GM12864 (cell line): ENCODE results near the gene IGBP1.

Source experiments
- DNase-seq: peaks from one replicate; pipeline ENCODE4 v3.0.0-alpha.2; 2011; ENCODE audit warnings: low read depth
- H3K4me3 ChIP-seq: 2 replicates; pipeline ENCODE4 v1.5.1; 2011; ENCODE audit warnings: mild to moderate bottlenecking, low read depth, low read length, control low read depth
- CTCF ChIP-seq: IDR thresholded peaks from 2 replicates; pipeline ENCODE4 v1.5.1; 2011; ENCODE audit warnings: low read depth, mild to moderate bottlenecking, moderate library complexity, low read length, control low read depth, inconsistent platforms; ENCODE audit errors: missing control alignments

Gene IGBP1

GRCh38 chrX:70132224-70132623 lies 1.0 kb upstream of the IGBP1 start:
- DNase-seq, result no peak
- H3K4me3 ChIP-seq, result no peak overlapping the region
- no peak for TF ChIP-seq CTCF

GRCh38 chrX:70132877-70133302 lies 357 bp upstream of the IGBP1 start:
- peak; percentile 2 for DNase-seq
- H3K4me3 ChIP-seq, result peak overlapping the region; percentile 85
- no peak for TF ChIP-seq CTCF

GRCh38 chrX:70134116-70134477 lies 850 bp downstream of the IGBP1 start:
- H3K4me3 ChIP-seq, result peak overlapping the region; percentile 85
- no peak for TF ChIP-seq CTCF
- no peak for DNase-seq

- DNase-seq, result no peak
- no peak overlapping the region for H3K4me3 ChIP-seq
- TF ChIP-seq CTCF, result no peak
Observed at GRCh38 chrX:70138622-70139021, 5.4 kb downstream of the IGBP1 start.

- no peak overlapping the region for H3K4me3 ChIP-seq
- TF ChIP-seq CTCF, result no peak
- no peak for DNase-seq
Observed at GRCh38 chrX:70139736-70140135, 6.5 kb downstream of the IGBP1 start.

- H3K4me3 ChIP-seq, result no peak overlapping the region
- no peak for DNase-seq
- no peak for TF ChIP-seq CTCF
Observed at GRCh38 chrX:70141373-70141772, 8.1 kb downstream of the IGBP1 start.
